ENCODE measurements around the gene P4HA2. TPM values are rescaled to one million over a fixed set of nuclear protein-coding genes. Genes with fewer than 3 reads are reported as not detected.
A peak's percentile ranks its signal among the peaks of the same experiment; 100 is the strongest.

P4HA2 gene
- total RNA-seq, 3 donors from 2014 or later: 0.86 to 3.5 (median 1.3) TPM

- peaks cover 20% of the 10 kb centered on the region for H3K4me1 Mint-ChIP-seq (ENCODE audit: low read depth)
- peaks cover 2% of the 10 kb centered on the region for H3K36me3 Mint-ChIP-seq (ENCODE audit: insufficient read depth)
- peak overlapping the region; percentile 54 for H3K4me3 Mint-ChIP-seq
- no peak for ATAC-seq
- peaks cover 22% of the 10 kb centered on the region for H3K27me3 Mint-ChIP-seq (ENCODE audit: low read depth)
- H3K9me3 Mint-ChIP-seq: no peaks in the 10 kb centered on the region
- DNase-seq: no peak
Observed at GRCh38 chr5:132227235-132227484, 493 bp downstream of the P4HA2 start.

- no peaks in the 10 kb centered on the region for H3K9me3 Mint-ChIP-seq
- H3K4me1 Mint-ChIP-seq (ENCODE audit: low read depth): peaks cover 20% of the 10 kb centered on the region
- peaks cover 2% of the 10 kb centered on the region for H3K36me3 Mint-ChIP-seq (ENCODE audit: insufficient read depth)
- peaks cover 22% of the 10 kb centered on the region for H3K27me3 Mint-ChIP-seq (ENCODE audit: low read depth)
- H3K4me3 Mint-ChIP-seq: peak overlapping the region; percentile 54
- DNase-seq: no peak
- no peak for ATAC-seq
Observed at GRCh38 chr5:132226516-132227234, 978 bp downstream of the P4HA2 start.

- Mint-ChIP-seq H3K36me3 (ENCODE audit: insufficient read depth) (peaks cover 2% of the 10 kb centered on the region), H3K4me3 (peak overlapping the region; percentile 14), H3K9me3 (no peaks in the 10 kb centered on the region), H3K4me1 (ENCODE audit: low read depth) (peaks cover 17% of the 10 kb centered on the region), H3K27me3 (ENCODE audit: low read depth) (peaks cover 16% of the 10 kb centered on the region)
- ATAC-seq (peak in 1 of 2 donors; percentile 32), DNase-seq (peak; percentile 23)
Observed at GRCh38 chr5:132225165-132226032, 2.3 kb downstream of the P4HA2 start.

GRCh38 chr5:132224716-132225115 lies 2.9 kb downstream of the P4HA2 start:
- Mint-ChIP-seq H3K9me3 (no peaks in the 10 kb centered on the region), H3K4me1 (ENCODE audit: low read depth) (peaks cover 15% of the 10 kb centered on the region), H3K27me3 (ENCODE audit: low read depth) (peaks cover 13% of the 10 kb centered on the region), H3K4me3 (no peak overlapping the region), H3K36me3 (ENCODE audit: insufficient read depth) (peaks cover 2% of the 10 kb centered on the region)
- DNase-seq (no peak), ATAC-seq (no peak)

GRCh38 chr5:132223861-132224260 lies 3.8 kb downstream of the P4HA2 start:
- ATAC-seq (no peak), DNase-seq (no peak)
- peaks cover 13% of the 10 kb centered on the region for H3K4me1 Mint-ChIP-seq (ENCODE audit: low read depth)
- peaks cover 5% of the 10 kb centered on the region for H3K27me3 Mint-ChIP-seq (ENCODE audit: low read depth)
- no peak overlapping the region for H3K4me3 Mint-ChIP-seq
- no peaks in the 10 kb centered on the region for H3K9me3 Mint-ChIP-seq
- no peaks in the 10 kb centered on the region for H3K36me3 Mint-ChIP-seq (ENCODE audit: insufficient read depth)

- H3K27me3 Mint-ChIP-seq (ENCODE audit: low read depth): peaks cover 5% of the 10 kb centered on the region
Observed at GRCh38 chr5:132222649-132223038, 5.0 kb downstream of the P4HA2 start.

GRCh38 chr5:132221781-132222648 lies 5.6 kb downstream of the P4HA2 start:
- H3K36me3 Mint-ChIP-seq (ENCODE audit: insufficient read depth): no peaks in the 10 kb centered on the region
- no peak overlapping the region for H3K4me3 Mint-ChIP-seq
- no peaks in the 10 kb centered on the region for H3K9me3 Mint-ChIP-seq
- peaks cover 4% of the 10 kb centered on the region for H3K27me3 Mint-ChIP-seq (ENCODE audit: low read depth)
- H3K4me1 Mint-ChIP-seq (ENCODE audit: low read depth): peaks cover 12% of the 10 kb centered on the region
- ATAC-seq: no peak
- DNase-seq: no peak

More at GRCh38 chr5:132222649-132223038, 5.0 kb downstream of the P4HA2 start:
- no peak overlapping the region for H3K4me3 Mint-ChIP-seq
- ATAC-seq (no peak), DNase-seq (no peak)
- no peaks in the 10 kb centered on the region for H3K36me3 Mint-ChIP-seq (ENCODE audit: insufficient read depth)
- H3K4me1 Mint-ChIP-seq (ENCODE audit: low read depth): peaks cover 13% of the 10 kb centered on the region
- H3K9me3 Mint-ChIP-seq: no peaks in the 10 kb centered on the region

GRCh38 chr5:132220491-132220890 lies 7.2 kb downstream of the P4HA2 start:
- Mint-ChIP-seq H3K9me3 (no peaks in the 10 kb centered on the region), H3K36me3 (ENCODE audit: insufficient read depth) (no peaks in the 10 kb centered on the region), H3K4me1 (ENCODE audit: low read depth) (peaks cover 5% of the 10 kb centered on the region), H3K27me3 (ENCODE audit: low read depth) (no peaks in the 10 kb centered on the region), H3K4me3 (no peak overlapping the region)
- ATAC-seq (no peak), DNase-seq (no peak)

GRCh38 chr5:132219981-132220380 lies 7.7 kb downstream of the P4HA2 start:
- no peak for ATAC-seq
- Mint-ChIP-seq H3K27me3 (ENCODE audit: low read depth) (no peaks in the 10 kb centered on the region), H3K36me3 (ENCODE audit: insufficient read depth) (no peaks in the 10 kb centered on the region), H3K4me1 (ENCODE audit: low read depth) (peaks cover under 1% of the 10 kb centered on the region), H3K4me3 (no peak overlapping the region), H3K9me3 (no peaks in the 10 kb centered on the region)
- DNase-seq: no peak

- no peaks in the 10 kb centered on the region for H3K27me3 Mint-ChIP-seq (ENCODE audit: low read depth)
Observed at GRCh38 chr5:132219289-132219970, 8.2 kb downstream of the P4HA2 start.

GRCh38 chr5:132218321-132218720 lies 9.3 kb downstream of the P4HA2 start:
- DNase-seq (no peak), ATAC-seq (no peak)
- no peaks in the 10 kb centered on the region for H3K36me3 Mint-ChIP-seq (ENCODE audit: insufficient read depth)
- H3K9me3 Mint-ChIP-seq: no peaks in the 10 kb centered on the region
- H3K4me3 Mint-ChIP-seq: no peak overlapping the region
- no peaks in the 10 kb centered on the region for H3K27me3 Mint-ChIP-seq (ENCODE audit: low read depth)
- H3K4me1 Mint-ChIP-seq (ENCODE audit: low read depth): no peaks in the 10 kb centered on the region

More at GRCh38 chr5:132219289-132219970, 8.2 kb downstream of the P4HA2 start:
- Mint-ChIP-seq H3K36me3 (ENCODE audit: insufficient read depth) (no peaks in the 10 kb centered on the region), H3K9me3 (no peaks in the 10 kb centered on the region), H3K4me3 (no peak overlapping the region), H3K4me1 (ENCODE audit: low read depth) (no peaks in the 10 kb centered on the region)
- DNase-seq (no peak), ATAC-seq (no peak)

GRCh38 chr5:132215329-132215728 lies 12.3 kb downstream of the P4HA2 start:
- Mint-ChIP-seq H3K4me1 (ENCODE audit: low read depth) (no peaks in the 10 kb centered on the region), H3K9me3 (no peaks in the 10 kb centered on the region), H3K27me3 (ENCODE audit: low read depth) (no peaks in the 10 kb centered on the region), H3K4me3 (no peak overlapping the region), H3K36me3 (ENCODE audit: insufficient read depth) (no peaks in the 10 kb centered on the region)
- no peak for DNase-seq
- no peak for ATAC-seq

GRCh38 chr5:132214491-132214890 lies 13.2 kb downstream of the P4HA2 start:
- Mint-ChIP-seq H3K4me1 (ENCODE audit: low read depth) (no peaks in the 10 kb centered on the region), H3K4me3 (no peak overlapping the region), H3K36me3 (ENCODE audit: insufficient read depth) (no peaks in the 10 kb centered on the region), H3K9me3 (no peaks in the 10 kb centered on the region), H3K27me3 (ENCODE audit: low read depth) (no peaks in the 10 kb centered on the region)
- ATAC-seq (no peak), DNase-seq (no peak)

- H3K4me3 Mint-ChIP-seq: no peak overlapping the region
- DNase-seq (no peak), ATAC-seq (no peak)
- no peaks in the 10 kb centered on the region for H3K9me3 Mint-ChIP-seq
- H3K4me1 Mint-ChIP-seq (ENCODE audit: low read depth): no peaks in the 10 kb centered on the region
- no peaks in the 10 kb centered on the region for H3K27me3 Mint-ChIP-seq (ENCODE audit: low read depth)
- no peaks in the 10 kb centered on the region for H3K36me3 Mint-ChIP-seq (ENCODE audit: insufficient read depth)
Observed at GRCh38 chr5:132213666-132214065, 14.0 kb downstream of the P4HA2 start.
